ENCODE data around the gene CECR2.

DNA sequence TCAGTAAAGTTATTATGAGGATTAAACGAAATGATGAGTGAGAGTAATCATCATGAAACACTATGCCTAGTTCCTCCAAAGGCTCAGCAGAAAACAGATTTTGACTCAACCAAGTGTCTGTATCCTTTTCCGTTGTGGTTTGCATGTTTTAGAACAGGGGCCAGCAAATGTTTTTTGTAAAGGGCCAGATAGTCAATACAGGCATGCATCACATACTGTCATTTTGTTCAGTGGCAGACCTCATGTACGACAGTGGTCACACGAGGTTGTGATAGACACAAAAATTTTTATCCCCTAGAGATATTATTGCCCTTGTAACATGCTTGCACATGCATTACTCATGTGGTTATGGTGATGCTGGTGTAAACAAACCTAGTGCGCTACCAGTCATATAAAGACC lies 112.2 kb downstream of the CECR2 start:
- no peak for TF ChIP-seq CTCF (IDR thresholded peaks at IDR 0.05; ENCODE audit: low read depth, low read length, poor library complexity, severe bottlenecking)
- TF ChIP-seq EZH2phosphoT487 (IDR thresholded peaks at IDR 0.05; ENCODE audit: borderline replicate concordance, low read length) = no peak

Measured in DOHH2 (cell line).